K562 (cell line): ENCODE data around the gene GADL1. TPM values are rescaled to one million over a fixed set of nuclear protein-coding genes. Genes with fewer than 3 reads are reported as not detected.

Source experiments
- ATAC-seq: fragments of 200-7000 bp; cut with Tn5 transposase; 3 replicates; pipeline ENCODE4 v1.9.1; 2020; ENCODE audit warnings: moderate library complexity
- BruUV-seq: library from RNA; stranded (reverse); fragments of 400-500 nt; replicated peaks from 2 replicates; lab custom pipeline; 2021; lab: Mats Ljungman, UMichigan
- CTCF ChIA-PET: fragments of 300-600 bp; formaldehyde crosslinking; extraction: SDS; loops from one replicate; lab custom pipeline; 2021; ENCODE audit warnings: low intra/inter-chr PET ratio; lab: Yijun Ruan, JAX
- POLR2A ChIA-PET: fragments of 300-600, 350-650 bp; sonication (Branson Sonifier 250); formaldehyde crosslinking; extraction: SDS; loops from one replicate; lab custom pipeline; 2021; ENCODE audit warnings: antibody characterized with exemption, inconsistent platforms; lab: Yijun Ruan, JAX
- DNase-seq, 4 experiments: peaks; one replicate each; pipeline versions ENCODE4 v3.0.0 to v3.0.0-alpha.2; 2011 to 2018; ENCODE audit warnings: low spot score in 3 of 4, mixed read lengths in 3 of 4; ENCODE audit errors: extremely low read depth in 1 of 4
- FAIRE-seq: peaks from 2 replicates; lab custom pipeline; 2011; peaks lifted over from hg19 to GRCh38; lab: Jason Lieb, UNC
- H2AFZ ChIP-seq: 2 replicates; pipeline ENCODE4 v1.6.0; 2011; ENCODE audit warnings: low read depth, low read length, control low read depth, inconsistent platforms
- H3K27ac ChIP-seq: fragments of 200-600 bp; 3 replicates; pipeline ENCODE4 v1.8.0; 2011; ENCODE audit warnings: low read depth, mild to moderate bottlenecking, control low read depth, inconsistent platforms, low read length, moderate library complexity, mixed read lengths; ENCODE audit errors: extremely low read depth
- H3K27me3 ChIP-seq, 2 experiments: fragments of 300-600 bp in 1 of 2; 2 replicates in 1 of 2; 3 replicates in 1 of 2; pipeline versions ENCODE4 v1.6.0 to v1.8.0; 2011; ENCODE audit warnings: inconsistent platforms in 2 of 2, low read length in 2 of 2, mild to moderate bottlenecking in 1 of 2, mixed read lengths in 1 of 2, moderate library complexity in 1 of 2; ENCODE audit not compliant: control insufficient read depth in 2 of 2, insufficient read depth in 2 of 2
- H3K36me3 ChIP-seq: fragments of 300-600 bp; 3 replicates; pipeline ENCODE4 v1.8.0; 2011; ENCODE audit warnings: mild to moderate bottlenecking, low read length, inconsistent platforms; ENCODE audit not compliant: control insufficient read depth, insufficient read depth
- H3K4me1 ChIP-seq, 2 experiments: fragments of 200-600 bp in 1 of 2; replicated peaks in 1 of 2; 2 replicates in 1 of 2; 3 replicates in 1 of 2; pipeline versions ENCODE4 v1.5.1 to v1.8.0; 2011; ENCODE audit warnings: inconsistent platforms in 2 of 2, low read length in 2 of 2, mild to moderate bottlenecking in 1 of 2, mixed read lengths in 1 of 2, moderate library complexity in 1 of 2; ENCODE audit not compliant: control insufficient read depth in 2 of 2, insufficient read depth in 2 of 2
- H3K4me2 ChIP-seq: 2 replicates; pipeline ENCODE4 v1.6.1; 2011; ENCODE audit warnings: low read length, control low read depth, inconsistent platforms, mixed read lengths; ENCODE audit not compliant: insufficient read depth
- H3K4me3 ChIP-seq: fragments of 200-600 bp; sonication (generic), shearing (Covaris generic); 2 replicates; pipeline ENCODE4 v1.5.1; 2016; ENCODE audit warnings: control low read depth, inconsistent platforms
- H3K79me2 ChIP-seq: fragments of 200-600 bp; 3 replicates; pipeline ENCODE4 v1.8.0; 2011; ENCODE audit warnings: low read length, inconsistent platforms; ENCODE audit not compliant: control insufficient read depth, insufficient read depth
- H3K9ac ChIP-seq, 2 experiments: 2 replicates each; pipeline versions ENCODE4 v1.6.0 to v1.6.1; 2011; ENCODE audit warnings: low read depth in 2 of 2, low read length in 2 of 2, control low read depth in 1 of 2, inconsistent platforms in 1 of 2, mild to moderate bottlenecking in 1 of 2, mixed read lengths in 1 of 2; ENCODE audit not compliant: insufficient read depth in 1 of 2
- H3K9me1 ChIP-seq: one replicate; pipeline ENCODE4 v1.6.0; 2011; ENCODE audit warnings: inconsistent platforms, mild to moderate bottlenecking, low read length, moderate library complexity; ENCODE audit not compliant: control insufficient read depth, insufficient read depth
- H3K9me3 ChIP-seq: replicated peaks from 2 replicates; pipeline ENCODE4 v1.5.1; 2011; ENCODE audit warnings: low read depth, low read length, inconsistent platforms; ENCODE audit not compliant: control insufficient read depth, insufficient read depth
- H4K20me1 ChIP-seq: replicated peaks from 2 replicates; pipeline ENCODE4 v1.6.1; 2011; ENCODE audit warnings: low read length, inconsistent platforms, mixed read lengths; ENCODE audit not compliant: control insufficient read depth, insufficient read depth
- GABPA ChIP-seq: fragments of 200-800 bp; sonication (Bioruptor generic); conservative IDR thresholded peaks from 2 replicates; pipeline ENCODE4 v1.6.1; 2016; ENCODE audit warnings: low read depth, missing genetic modification characterization, missing compliant biosample characterization
- SP1 ChIP-seq: sonication (generic); formaldehyde crosslinking; IDR thresholded peaks from 2 replicates; pipeline ENCODE4 v1.8.1; 2022; ENCODE audit warnings: mild to moderate bottlenecking, missing genetic modification reagents
- ZNF561 ChIP-seq: fragments of 450-650 bp; formaldehyde crosslinking; conservative IDR thresholded peaks from 2 replicates; pipeline ENCODE4 v1.4.0; 2020; ENCODE audit warnings: mild to moderate bottlenecking, moderate library complexity
- WGBS: fragments of 100-300 bp; shearing (Covaris generic); methylation state at CpG from one replicate; pipeline ENCODE4 v1.1.6; 2016; ENCODE audit warnings: low coverage, mixed read lengths; ENCODE audit not compliant: insufficient coverage; ENCODE audit errors: missing lambda C conversion rate; 5-methylcytosine and 5-hydroxymethylcytosine counted together
- in situ Hi-C: fragments of 300-500 bp; cut with MboI; formaldehyde crosslinking; loops from 4 replicates; pipeline ENCODE4 v1.15.0; 2018; ENCODE audit warnings: inconsistent platforms, mixed read lengths
- intact Hi-C: fragments of 100-400 bp; cut with micrococcal nuclease; formaldehyde crosslinking; loops from 2 replicates; pipeline ENCODE4 v1.14.2; 2022
- polyA plus RNA-seq, 8 experiments: library from polyadenylated mRNA; depleted of rRNA in 4 of 8; stranded (reverse) in 5 of 8; unstranded in 3 of 8; fragments of >200 nt; fragmentation: Nextera tagmentation in 2 of 8; fragmentation: Illumina TruSeq in 1 of 8; extraction: Ambion mirVana in 2 of 8; extraction: Trizol in 1 of 8; gene quantifications; 2 replicates each; pipeline versions ENCODE4 v1.2.1 to v1.2.3, GENCODE V29; 2011 to 2014; ENCODE audit warnings: inconsistent platforms in 1 of 8, missing spikeins in 1 of 8
- total RNA-seq, 7 experiments: library from RNA; depleted of rRNA in 6 of 7; stranded (reverse); fragments of >200 nt in 6 of 7; fragmentation: Illumina TruSeq in 2 of 7; extraction: Trizol in 2 of 7; gene quantifications; 2 replicates each; pipeline versions ENCODE4 v1.2.1 to v1.2.3, GENCODE V29; 2011 to 2021; ENCODE audit warnings: low replicate concordance in 1 of 7
- TF ChIP-seq, protein P1 (sequence below): IDR thresholded peaks from 2 replicates; pipeline ENCODE4 v1.6.1; 2011; ENCODE audit warnings: borderline replicate concordance, low read depth, mild to moderate bottlenecking, moderate library complexity, low read length; ENCODE audit not compliant: insufficient read depth, poor library complexity, severe bottlenecking

Gene GADL1
- total and polyA plus RNA-seq, 9 of the 15 experiments (the other 6 are each of a cell fraction or from before 2014, with no cell fraction given): 0.07 TPM; not detected in 8

DNA sequence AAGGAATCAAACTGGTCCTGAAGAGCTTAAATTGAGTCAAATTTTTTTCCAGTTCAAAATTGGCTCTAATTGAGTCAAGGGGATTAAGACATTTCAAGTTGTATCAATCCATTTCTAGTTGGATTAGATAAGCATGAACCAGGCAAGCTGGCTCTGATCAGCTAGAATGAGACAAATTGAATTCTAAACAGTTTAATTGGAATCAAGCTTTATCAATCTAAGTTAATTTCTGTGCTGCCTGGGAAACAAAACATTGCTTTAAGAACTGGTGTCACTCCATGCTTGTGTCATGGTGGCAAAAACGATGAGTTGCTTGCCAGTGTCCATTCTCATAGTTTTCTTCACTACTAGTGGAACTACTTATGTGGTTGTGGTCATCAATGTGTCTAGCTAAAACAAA, 171.2 kb downstream of the GADL1 start:
- WGBS: 0% methylated on average over 1 of the region's 1 CpG
- DNase-seq (no peak), FAIRE-seq (no peak)
- POLR2A ChIA-PET: no interaction called here
- Histone ChIP-seq H3K79me2 (no peaks in the 10 kb centered on the region), H3K4me1 (no peaks in the 10 kb centered on the region), H3K9me1 (no peaks in the 10 kb centered on the region), H2AFZ (no peak overlapping the region)
- intact Hi-C loops: no loop called here
- TF ChIP-seq ZNF561 (CRISPR knock-in tag): no peak
- TF ChIP-seq, protein P1, sequence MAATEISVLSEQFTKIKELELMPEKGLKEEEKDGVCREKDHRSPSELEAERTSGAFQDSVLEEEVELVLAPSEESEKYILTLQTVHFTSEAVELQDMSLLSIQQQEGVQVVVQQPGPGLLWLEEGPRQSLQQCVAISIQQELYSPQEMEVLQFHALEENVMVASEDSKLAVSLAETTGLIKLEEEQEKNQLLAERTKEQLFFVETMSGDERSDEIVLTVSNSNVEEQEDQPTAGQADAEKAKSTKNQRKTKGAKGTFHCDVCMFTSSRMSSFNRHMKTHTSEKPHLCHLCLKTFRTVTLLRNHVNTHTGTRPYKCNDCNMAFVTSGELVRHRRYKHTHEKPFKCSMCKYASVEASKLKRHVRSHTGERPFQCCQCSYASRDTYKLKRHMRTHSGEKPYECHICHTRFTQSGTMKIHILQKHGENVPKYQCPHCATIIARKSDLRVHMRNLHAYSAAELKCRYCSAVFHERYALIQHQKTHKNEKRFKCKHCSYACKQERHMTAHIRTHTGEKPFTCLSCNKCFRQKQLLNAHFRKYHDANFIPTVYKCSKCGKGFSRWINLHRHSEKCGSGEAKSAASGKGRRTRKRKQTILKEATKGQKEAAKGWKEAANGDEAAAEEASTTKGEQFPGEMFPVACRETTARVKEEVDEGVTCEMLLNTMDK: no peak
- no peak for TF ChIP-seq GABPA (tag)
- no peak for TF ChIP-seq SP1 (CRISPR knock-in tag)
- TF ChIP-seq, all 486 proteins: peak for 0
- H3K9ac ChIP-seq: no peak overlapping the region
- no peaks in the 10 kb centered on the region for H4K20me1 ChIP-seq
- H3K27me3 ChIP-seq: no peaks in the 10 kb centered on the region
- CTCF ChIA-PET: no interaction called here
- no TSS peak for BruUV-seq
- H3K27ac ChIP-seq: no peak overlapping the region
- no peak for ATAC-seq
- no peak overlapping the region for H3K4me3 ChIP-seq
- H3K4me2 ChIP-seq: no peak overlapping the region
- no peaks in the 10 kb centered on the region for H3K9me3 ChIP-seq
- in situ Hi-C loops: no loop called here
- H3K36me3 ChIP-seq: no peaks in the 10 kb centered on the region
